ENCODE data around the gene WDFY4.

The WDFY4 gene

GRCh38 chr10:48774416-48775205, 89.9 kb downstream of the WDFY4 start:
- no peak for DNase-seq

GRCh38 chr10:48775206-48775517, 90.5 kb downstream of the WDFY4 start:
- DNase-seq, result no peak

- DNase-seq, result no peak
Measured at GRCh38 chr10:48776005-48776522, 91.4 kb downstream of the WDFY4 start.

GRCh38 chr10:48776528-48776927, 91.9 kb downstream of the WDFY4 start:
- no peak for DNase-seq

GRCh38 chr10:48777110-48777509, 92.4 kb downstream of the WDFY4 start:
- no peak for DNase-seq

- DNase-seq, result no peak
Measured at GRCh38 chr10:48778193-48778857, 93.7 kb downstream of the WDFY4 start.

GRCh38 chr10:48779077-48779476, 94.4 kb downstream of the WDFY4 start:
- no peak for DNase-seq

- no peak for DNase-seq
Measured at GRCh38 chr10:48779546-48780152, 95.0 kb downstream of the WDFY4 start.

GRCh38 chr10:48780341-48780740, 95.7 kb downstream of the WDFY4 start:
- DNase-seq, result no peak

GRCh38 chr10:48782386-48782785, 97.7 kb downstream of the WDFY4 start:
- DNase-seq, result no peak

- DNase-seq, result no peak
Measured at GRCh38 chr10:48784031-48784430, 99.4 kb downstream of the WDFY4 start.

- no peak for DNase-seq
Measured at GRCh38 chr10:48785796-48786195, 101.1 kb downstream of the WDFY4 start.

- DNase-seq, result no peak
Measured at GRCh38 chr10:48786606-48787282, 102.1 kb downstream of the WDFY4 start.

GRCh38 chr10:48788554-48788953, 103.9 kb downstream of the WDFY4 start:
- no peak for DNase-seq

GRCh38 chr10:48789486-48790456, 105.1 kb downstream of the WDFY4 start:
- no peak for DNase-seq

GRCh38 chr10:48790457-48791044, 105.9 kb downstream of the WDFY4 start:
- DNase-seq, result no peak

GRCh38 chr10:48791267-48791928, 106.7 kb downstream of the WDFY4 start:
- DNase-seq, result no peak

- DNase-seq, result no peak
Measured at GRCh38 chr10:48792121-48792520, 107.4 kb downstream of the WDFY4 start.

GRCh38 chr10:48792687-48793096, 108.0 kb downstream of the WDFY4 start:
- DNase-seq, result no peak

GRCh38 chr10:48794074-48794473, 109.4 kb downstream of the WDFY4 start:
- DNase-seq, result no peak

GRCh38 chr10:48796713-48797245, 112.1 kb downstream of the WDFY4 start:
- DNase-seq, result no peak
